Smooth muscle cell of the brain vasculature (primary cell): ENCODE measurements around the gene RELA.
A peak's percentile ranks its signal among the peaks of the same experiment; 100 is the strongest.

Experiments
- DNase-seq: peaks from one replicate; pipeline ENCODE4 v3.0.0-alpha.2; 2012; ENCODE audit warnings: low read depth, low spot score

The RELA gene

DNA sequence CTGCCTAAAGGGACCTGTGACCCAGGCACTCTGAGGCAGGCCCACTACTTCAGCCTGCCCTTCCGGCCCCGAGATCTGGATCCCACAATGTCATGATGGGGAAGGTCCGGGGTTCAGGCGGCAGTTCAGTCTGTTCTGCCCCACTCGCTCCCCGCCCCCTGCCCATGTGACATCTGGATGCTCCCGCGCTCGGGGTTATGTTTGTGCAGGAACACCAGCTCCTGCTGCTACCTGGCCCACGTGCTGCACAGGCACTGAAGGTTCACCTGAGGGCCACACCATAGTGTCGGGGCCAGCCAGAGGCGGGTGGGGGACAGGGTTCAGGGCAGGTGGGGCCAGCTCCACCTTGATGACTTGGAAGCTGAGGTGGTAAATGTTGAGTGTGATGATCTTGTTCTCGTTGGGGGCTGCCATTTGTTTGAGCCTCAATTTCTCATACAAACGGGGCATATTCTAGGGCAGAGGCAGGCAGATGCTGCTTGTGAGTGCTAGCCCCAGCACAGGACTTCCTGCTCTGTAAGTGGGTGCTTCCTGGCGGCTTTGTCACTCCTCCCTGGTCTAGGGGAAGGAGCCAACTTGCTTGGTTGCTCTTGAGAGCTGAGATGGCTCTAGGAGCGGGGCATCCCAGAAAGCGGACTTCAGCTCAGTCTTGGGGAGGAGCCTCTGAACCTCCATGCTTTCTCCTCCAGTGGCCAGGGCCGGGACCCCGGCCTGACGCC, 29.2 kb downstream of the RELA start:
- no peak for DNase-seq

DNA sequence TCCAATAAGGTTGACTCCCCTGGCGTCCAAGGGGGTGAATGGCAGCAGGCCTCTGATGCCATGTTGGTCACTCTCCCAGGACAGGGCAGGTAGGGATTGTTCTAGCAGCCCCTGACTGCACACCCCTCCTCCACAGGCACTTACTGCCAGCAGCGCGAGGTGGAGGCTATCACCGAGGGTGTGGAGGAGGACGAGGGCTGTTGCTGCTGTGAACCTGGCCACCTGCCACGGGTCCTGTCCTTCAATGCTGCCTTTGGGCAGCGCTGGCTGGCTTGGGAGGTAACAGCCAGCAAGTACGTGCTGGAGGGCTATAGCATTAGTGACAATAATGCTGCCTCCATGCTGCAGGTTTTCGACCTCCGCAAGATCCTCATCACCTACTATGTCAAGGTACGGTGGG, 32.5 kb downstream of the RELA start:
- no peak for DNase-seq

DNA sequence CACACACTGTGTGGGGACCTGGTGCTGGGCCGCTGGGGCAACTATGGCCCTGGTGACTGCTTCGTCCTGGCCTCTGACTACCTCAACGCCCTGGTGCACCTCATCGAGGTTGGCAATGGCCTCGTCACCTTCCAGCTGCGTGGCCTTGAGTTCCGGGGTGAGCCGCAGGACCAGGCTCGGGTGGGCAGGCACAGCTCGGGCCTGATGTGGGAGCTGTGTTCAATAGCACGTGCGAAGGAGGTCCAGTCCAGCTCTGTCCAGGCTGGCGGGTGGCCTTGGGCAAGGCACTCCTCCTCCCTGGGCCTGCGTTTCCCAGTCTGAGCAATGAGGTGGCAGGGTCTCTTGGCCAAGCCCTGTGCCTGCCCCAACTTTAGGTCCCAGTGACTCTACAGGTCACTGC, 33.1 kb downstream of the RELA start:
- no peak for DNase-seq

DNA sequence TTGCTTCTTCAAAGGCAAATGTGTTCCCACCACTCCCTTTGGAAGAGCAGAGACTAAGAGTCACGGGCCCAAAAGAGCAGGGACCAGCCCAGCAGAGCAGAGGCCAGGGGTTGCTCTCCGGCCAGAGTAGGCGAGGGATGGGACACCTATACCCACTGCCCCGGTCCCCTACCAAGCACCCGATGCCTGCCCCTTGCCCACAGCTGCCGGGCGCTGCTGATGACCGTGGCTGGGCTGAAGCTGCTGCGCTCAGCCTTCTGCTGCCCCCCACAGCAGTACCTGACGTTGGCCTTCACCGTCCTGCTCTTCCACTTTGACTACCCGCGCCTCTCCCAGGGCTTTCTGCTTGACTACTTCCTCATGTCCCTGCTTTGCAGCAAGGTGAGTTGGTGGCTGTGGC, 35.5 kb downstream of the RELA start:
- DNase-seq: no peak

DNA sequence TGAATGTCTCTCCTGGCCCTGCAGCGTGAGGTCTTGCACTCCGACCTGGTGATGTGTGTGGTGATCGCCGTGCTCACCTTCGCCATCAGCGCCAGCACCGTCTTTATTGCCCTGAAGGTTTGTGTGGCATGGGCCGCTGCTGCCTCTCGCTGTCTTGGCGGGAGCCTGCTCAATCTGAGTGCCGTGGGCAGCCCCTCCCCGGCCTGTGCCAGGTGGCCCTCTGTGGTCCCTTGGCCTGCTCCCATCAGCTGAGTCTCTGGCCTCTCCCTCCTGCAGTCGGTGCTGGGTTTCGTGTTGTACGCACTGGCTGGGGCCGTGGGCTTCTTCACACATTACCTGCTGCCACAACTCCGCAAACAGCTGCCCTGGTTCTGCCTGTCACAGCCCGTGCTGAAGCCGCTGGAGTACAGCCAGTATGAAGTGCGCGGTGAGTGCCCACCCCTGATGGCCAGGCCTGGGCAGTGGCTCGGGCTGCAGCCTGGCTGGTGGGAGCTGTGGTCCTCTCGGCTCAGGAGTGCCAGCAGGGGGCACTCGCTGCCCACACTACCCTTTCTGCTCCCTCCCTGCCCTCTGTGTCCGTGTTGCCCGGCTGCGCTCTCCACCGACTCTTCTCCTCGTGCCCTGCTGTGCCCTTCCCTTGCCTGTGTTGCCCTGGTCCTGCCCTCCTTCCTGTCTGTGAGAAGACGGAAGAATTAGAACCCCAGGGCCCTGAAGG, 36.9 kb downstream of the RELA start:
- DNase-seq: no peak

DNA sequence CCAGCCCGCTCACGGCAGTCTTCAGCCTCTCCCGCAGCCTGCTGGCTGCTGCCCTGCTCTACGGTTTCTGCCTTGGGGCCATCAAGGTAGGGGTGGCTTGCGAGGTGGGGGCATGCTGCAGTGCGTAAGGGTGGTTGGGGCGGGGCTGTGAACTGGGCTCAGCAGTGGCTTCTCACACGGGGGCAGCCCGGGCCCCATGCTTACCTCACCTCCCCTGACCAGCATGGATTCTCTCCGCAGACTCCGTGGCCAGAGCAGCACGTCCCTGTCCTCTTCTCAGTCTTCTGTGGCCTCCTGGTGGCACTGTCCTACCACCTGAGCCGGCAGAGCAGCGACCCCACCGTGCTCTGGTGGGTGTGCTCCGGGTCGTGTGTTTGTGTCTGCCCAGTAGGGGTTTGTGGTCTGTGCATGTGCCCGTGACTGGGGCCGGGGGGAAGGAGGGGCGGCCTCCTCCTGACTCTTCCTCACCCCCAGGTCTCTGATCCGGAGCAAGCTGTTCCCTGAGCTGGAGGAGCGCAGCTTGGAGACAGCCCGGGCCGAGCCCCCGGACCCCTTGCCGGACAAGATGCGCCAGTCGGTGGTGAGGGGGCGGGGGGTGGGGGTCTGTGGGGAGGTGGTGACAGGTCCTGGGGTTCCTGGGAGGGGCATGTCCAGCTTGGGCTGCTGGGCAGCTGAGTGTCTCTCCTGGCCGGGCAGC, 37.6 kb downstream of the RELA start:
- no peak for DNase-seq

DNA sequence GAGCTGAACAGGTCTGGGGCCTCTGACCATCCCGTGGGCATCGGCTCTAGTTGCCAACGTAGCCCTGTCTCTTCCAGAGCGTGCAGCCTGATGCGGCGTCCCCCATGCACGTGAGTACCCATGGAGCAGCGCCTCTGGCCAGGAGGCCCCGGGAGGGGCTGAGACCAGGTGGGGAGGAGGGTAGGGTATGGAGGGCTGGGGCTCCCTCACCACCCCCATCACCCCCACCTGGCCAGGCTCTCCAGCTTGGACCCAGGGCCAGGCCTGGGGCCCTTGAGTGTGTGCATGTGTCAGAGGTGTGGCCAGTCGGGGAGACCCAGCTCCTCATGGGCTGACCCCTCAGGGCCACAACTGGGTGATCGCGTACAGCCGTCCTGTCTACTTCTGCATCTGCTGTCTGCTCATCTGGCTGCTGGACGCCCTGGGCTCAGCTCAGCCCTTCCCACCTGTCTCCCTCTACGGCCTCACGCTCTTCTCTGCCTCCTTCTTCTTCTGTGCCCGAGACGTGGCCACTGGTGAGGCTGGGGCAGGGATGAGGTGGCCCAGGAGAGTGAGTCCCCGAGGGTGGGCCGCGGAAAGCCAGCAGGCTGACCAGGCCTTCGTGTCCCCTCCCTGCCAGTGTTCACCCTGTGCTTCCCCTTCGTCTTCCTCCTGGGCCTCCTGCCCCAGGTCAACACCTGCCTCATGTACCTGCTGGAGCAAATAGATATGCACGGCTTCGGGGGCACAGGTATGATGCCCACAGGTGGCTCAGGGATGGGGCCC, 38.7 kb downstream of the RELA start:
- no peak for DNase-seq

DNA sequence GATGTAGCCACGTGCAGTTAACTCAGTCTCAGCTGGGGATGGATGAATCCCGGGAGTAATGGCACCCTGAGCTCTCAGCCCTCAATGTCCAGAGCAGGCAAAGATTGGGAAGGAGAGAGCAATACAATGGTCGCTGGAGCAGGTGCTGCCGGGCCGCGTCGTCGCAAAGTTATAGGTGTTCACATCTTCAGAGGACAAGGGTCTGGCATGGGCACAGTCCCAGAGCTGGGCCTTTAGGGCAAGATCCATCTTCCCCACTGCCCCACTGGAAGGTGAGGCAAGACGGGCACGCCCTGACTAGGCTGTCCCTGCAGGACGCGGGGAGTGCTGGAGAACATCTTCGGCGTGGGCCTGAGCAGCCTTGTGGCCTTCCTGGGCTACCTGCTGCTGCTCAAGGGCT, 39.5 kb downstream of the RELA start:
- DNase-seq: no peak

DNA sequence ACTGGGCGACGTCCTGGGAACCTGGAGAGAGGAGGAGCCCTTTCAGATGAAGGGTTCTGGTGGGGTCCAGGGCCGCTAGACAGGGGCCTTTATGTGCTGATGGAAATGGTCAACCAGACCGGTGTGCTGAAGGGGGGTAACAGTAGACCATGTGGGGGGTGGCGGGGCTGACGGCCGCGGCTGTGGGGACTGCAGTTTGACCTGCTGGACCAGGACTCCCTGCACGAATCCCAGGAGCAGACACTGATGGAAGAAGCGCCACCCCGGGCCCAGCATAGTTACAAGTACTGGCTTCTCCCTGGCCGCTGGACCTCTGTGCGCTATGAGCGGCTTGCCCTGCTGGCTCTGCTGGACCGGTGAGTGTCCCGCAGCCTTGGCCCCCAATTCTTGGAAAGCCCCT, 40.7 kb downstream of the RELA start:
- DNase-seq: no peak

DNA sequence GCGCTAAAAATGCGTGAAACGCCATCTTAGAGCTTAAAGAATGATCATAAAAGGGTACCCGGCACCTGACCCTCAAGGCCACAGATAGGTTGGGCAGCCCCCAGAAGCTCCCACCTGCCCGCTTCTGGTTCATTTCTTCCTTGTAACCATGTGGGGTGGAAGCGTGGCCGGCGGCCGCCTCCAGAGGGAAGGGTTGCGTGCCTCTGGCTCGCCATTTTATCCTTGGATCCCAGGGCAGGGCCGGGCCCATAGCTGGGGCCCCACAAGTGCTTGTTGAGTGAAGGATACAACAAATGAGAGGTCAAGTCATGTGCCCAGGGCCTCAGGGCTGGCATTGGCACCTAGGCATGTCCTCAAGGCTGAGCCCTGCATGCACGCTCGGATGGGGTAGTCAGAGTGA, 41.3 kb downstream of the RELA start:
- no peak for DNase-seq

DNA sequence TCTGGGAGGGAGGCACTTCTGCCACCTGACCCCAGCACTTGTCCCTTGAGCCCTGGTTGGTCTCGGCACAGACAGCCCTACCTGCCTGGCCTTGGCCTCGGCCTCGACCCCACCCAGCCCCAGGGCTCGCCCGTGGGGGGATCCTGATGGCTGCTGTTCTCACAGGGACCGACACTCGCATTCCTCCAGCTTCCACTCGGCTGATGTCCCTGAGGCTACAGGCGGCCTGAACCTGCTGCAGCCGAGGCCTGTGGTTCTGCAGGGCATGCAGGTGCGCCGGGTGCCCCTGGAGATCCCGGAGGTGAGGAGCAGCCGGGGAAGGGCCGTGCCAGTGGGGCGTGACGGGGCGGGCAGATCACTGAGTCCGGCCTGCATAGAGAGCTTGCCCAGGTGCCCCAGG, 42.0 kb downstream of the RELA start:
- DNase-seq: no peak

DNA sequence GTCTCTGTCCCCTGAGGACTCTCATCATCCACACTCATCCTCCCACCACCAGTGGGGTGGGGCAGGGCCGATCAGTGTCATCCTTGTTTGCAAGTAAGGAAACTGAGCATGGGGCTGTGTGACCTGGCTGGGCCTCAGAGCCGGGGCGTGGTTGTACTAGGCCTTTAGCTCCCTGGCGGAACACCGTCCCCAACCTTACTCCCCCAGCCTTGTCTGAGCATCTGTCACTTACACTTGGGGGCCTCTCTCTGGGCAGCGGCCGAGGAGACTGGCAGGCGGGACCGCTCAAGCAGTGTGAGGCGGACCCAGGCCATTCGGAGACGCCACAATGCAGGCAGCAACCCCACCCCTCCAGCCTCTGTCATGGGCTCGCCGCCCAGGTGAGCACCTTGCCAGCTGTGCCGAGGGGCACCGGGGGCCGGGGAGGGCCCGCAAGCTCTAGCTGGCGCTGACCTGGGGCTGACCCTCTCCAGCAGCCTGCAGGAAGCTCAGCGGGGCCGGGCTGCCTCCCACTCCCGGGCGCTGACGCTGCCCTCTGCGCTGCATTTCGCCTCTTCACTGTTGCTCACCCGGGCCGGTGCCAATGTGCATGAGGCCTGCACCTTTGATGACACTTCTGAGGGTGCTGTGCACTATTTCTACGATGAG, 43.3 kb downstream of the RELA start:
- DNase-seq: no peak

DNA sequence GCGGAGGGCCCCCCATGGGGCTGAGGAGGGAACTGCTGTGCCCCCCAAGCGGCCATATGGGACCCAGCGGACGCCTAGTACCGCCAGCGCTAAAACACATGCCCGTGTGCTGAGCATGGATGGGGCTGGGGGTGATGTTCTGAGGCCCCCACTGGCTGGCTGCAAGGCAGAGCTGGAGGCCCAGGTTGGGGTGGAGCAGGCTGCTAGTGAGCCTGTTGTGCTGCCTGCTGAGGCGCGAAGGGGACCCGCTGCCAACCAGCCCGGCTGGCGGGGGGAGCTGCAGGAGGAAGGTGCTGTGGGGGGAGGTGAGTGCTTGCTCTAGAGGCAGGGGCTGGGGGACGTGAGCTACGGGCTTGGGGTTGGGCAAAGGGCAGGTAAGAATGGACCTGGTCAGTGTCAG, 44.0 kb downstream of the RELA start:
- no peak for DNase-seq

DNA sequence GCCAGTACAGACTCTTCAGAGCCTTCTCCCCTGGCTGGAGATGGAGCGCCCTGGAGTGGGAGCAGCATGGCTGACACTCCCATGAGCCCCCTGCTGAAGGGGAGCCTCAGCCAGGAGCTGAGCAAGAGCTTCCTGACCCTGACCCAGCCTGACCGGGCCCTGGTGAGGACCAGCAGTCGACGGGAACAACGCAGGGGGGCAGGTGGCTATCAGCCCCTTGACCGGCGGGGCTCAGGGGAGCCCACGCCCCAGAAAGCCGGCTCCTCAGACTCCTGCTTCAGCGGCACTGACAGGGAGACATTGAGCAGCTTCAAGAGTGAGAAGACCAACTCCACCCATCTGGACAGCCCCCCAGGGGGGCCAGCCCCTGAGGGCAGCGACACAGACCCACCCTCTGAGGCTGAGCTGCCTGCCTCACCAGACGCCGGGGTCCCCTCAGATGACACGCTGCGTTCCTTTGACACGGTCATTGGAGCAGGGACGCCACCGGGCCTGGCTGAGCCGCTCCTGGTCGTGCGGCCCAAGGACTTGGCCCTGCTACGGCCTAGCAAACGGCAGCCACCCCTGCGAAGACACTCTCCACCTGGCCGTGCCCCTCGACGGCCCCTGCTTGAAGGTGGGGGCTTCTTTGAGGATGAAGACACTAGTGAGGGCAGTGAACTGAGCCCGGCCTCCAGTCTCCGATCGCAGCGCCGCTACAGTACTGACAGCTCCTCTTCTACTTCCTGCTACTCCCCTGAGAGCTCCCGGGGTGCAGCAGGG, 44.5 kb downstream of the RELA start:
- no peak for DNase-seq

DNA sequence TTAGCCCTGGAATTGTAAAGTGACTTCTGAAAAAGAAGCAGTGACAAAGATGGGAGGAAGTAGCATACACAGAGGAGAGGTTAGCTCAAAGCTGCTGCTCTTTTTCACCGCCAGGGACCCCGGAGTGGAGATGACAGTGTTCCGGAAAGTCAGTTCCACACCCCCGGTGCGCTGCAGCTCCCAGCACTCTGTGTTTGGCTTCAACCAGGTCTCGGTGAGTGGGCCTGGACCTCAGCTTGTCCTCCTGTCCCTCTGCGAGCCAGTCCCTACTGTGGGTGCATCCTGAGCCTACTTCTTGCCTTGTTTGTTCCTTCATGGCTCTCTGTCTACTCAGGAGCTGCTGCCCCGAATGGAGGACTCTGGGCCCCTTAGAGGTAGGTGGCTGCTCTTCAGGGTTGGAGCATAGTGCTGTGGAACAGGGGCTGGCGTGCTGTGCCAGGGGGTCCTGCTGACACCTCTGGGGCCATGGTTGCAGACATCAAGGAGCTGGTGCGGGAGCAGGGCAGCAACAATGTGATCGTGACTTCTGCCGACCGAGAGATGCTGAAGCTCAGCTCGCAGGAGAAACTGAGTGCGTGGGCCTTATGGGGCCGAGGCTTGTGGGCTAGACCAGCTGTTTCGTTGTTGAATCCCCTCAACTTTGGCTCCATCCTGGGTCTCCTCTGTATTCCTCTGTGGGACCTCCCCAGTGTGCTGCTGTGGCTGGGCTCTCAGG, 45.4 kb downstream of the RELA start:
- DNase-seq: no peak

DNA sequence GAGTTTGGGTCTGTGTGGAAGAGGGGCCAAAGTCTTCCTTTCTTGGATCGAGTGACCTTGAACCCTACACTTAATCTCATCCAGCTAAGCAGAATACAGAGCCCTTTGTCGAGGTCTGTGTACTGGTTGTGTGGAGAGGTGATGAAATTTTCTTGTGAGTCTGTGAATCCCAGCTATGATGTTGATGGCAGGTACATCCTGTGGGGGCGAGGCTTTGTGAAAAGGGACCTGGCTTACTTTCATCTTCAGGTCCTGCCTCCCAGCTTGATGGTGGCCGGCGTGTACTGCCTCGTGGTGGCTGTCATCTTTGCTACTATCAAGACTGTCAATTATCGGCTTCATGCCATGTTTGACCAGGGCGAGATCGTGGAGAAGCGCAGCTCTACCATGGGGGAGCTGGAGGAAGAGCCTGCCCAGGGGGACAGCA, 46.1 kb downstream of the RELA start:
- no peak for DNase-seq

DNA sequence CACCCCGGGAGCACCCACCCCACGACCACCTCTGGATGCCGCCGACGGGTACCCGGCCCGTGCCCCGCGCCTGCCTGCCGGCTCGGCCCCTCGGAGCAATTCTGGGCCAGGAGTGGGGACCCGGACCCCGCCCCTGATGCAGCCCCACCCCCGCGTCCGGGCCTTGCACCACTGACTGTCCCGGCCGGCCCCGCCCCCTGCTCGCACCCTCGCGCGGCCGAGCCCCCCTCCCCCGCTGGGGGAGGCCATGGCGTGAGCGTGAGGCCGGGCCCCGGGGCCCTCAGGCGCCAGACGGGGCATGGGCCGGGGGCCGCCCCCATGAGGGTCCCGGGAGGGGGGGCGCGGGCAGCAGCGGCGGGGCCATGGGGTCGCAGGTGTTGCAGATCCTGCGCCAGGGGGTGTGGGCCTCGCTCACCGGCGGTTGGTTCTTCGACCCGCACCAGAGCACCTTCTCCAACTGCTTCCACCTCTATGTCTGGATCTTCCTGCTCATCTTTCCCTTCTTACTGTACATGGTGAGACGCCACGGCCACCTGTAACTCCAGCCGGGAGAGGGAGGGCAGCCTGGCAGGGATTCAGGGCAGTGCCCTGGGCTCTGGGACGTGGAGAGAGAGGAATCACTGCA, 46.7 kb downstream of the RELA start:
- no peak for DNase-seq

DNA sequence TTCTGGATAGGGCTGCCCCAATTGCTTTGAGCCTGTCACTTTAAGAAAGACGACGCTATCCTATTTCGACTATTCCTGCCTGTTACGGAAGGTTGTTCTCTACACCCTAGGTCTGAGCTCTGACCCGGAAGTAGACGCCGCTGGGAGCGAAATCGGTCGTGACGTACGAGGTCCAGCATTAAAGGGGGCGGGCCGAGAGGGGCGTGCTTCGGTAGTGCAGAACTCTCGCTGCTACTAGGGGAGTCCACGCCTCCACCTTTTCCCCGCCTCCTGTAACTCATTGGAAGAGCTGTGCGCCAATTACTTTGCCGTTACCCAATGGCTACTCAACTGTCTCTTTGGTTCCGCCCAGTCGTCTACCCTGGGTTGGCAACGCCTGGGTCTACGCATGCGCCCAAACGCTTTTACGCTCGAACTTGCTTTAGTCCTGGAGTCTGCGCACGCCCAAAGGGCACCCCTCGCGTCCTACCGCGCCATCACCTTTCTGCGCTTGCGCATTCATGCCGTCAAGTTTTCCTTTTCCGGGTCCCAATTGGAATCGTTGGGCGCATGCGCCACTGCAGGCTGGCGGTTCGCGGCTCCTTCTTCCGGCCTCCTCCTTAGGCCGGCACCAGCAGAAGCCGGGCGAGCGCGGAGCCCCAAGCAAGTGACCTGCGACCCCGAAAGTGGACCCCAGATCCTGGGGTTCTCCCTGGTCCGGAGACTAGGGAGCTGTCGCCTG, 47.3 kb downstream of the RELA start, which contains the start of gene PCNX3:
TSS of gene PCNX3 (plus strand) at position 548 of the 721 bp plus-strand sequence. CDS start 536 bp downstream, outside the sequence.
- peak; percentile 100 for DNase-seq
